GM18499 (cell line): Measurements from ENCODE around the gene ZNF559.
"Not testable (repeated sequence)": the region's sequence is repeated elsewhere in the genome, so short reads cannot be mapped to it uniquely, and the experiment has no call there.

Source experiments
- ATAC-seq: cut with Tn5 transposase; IDR thresholded peaks from one replicate; pipeline ENCODE4 v1.9.1; 2021; ENCODE audit warnings: moderate number of reproducible peaks; ENCODE audit not compliant: insufficient read depth, unreplicated experiment

The ZNF559 gene

GRCh38 chr19:9323919-9324583 lies at the start of gene ZNF559:
TSS of gene ZNF559 (plus strand) at chr19:9324179. CDS start at chr19:9338550, 14,371 bp downstream.
- ATAC-seq = peak; percentile 87

GRCh38 chr19:9283485-9283884 lies 40.5 kb upstream of the ZNF559 start:
- ATAC-seq = not testable (repeated sequence)

GRCh38 chr19:9289231-9289884 lies 34.6 kb upstream of the ZNF559 start:
- no peak for ATAC-seq

- ATAC-seq = no peak
Observed at GRCh38 chr19:9295411-9295849, 28.5 kb upstream of the ZNF559 start.

- ATAC-seq = no peak
Observed at GRCh38 chr19:9296336-9296735, 27.6 kb upstream of the ZNF559 start.

- ATAC-seq = no peak
Observed at GRCh38 chr19:9306443-9306842, 17.5 kb upstream of the ZNF559 start.

GRCh38 chr19:9308091-9308770 lies 15.7 kb upstream of the ZNF559 start:
- no peak for ATAC-seq

- ATAC-seq = peak; percentile 80
Observed at GRCh38 chr19:9309139-9309973, 14.6 kb upstream of the ZNF559 start, which contains the start of gene ZNF699. TSS of gene ZNF699 (minus strand) at chr19:9309838. CDS start at chr19:9305119, 4,719 bp downstream.

DNA sequence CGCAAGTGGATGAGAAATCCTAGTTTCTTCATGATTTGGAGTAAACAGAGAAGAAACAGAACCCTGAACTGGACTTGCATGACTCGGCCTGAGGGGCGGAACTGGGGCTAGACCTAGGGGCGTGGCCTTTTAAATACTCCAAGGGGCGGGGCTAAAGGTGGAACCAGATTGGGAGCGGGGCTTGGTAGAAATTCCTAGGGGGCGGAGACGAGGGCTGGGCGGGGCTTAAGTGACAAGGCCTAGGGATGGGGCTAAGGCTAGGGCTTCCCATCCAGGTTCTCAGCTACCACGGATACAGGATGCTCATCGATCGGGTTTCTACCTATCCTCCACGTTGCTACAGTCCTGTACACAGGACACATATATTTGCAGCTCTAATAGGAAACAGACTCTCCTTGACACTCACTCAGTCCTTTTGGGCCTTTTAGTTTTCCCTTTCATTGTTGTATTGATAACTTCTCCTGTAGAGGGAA lies 14.0 kb upstream of the ZNF559 start:
- peak; percentile 35 for ATAC-seq

DNA sequence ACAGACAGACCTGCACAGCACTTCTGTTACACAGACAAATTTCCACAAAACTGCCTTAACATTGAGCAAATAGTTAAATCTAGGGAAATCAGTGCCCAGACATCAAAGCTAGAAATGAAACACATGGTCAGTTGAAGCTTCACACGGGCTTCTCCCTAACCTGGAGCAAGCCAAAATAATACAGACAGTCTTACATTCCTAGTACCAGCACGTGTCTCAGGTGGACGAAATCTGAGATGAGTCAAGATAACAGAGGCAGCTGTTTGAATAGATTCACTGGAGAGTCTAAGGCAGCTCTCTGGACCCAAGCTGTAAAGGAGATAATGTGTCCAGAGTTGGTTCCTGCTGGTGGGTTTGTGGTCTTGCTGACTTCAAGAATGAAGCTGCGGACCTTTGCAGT lies 10.2 kb upstream of the ZNF559 start:
- no peak for ATAC-seq

GRCh38 chr19:9321338-9321737 lies 2.6 kb upstream of the ZNF559 start:
- ATAC-seq = no peak

- not testable (repeated sequence) for ATAC-seq
Observed at GRCh38 chr19:9321756-9322155, 2.2 kb upstream of the ZNF559 start.

DNA sequence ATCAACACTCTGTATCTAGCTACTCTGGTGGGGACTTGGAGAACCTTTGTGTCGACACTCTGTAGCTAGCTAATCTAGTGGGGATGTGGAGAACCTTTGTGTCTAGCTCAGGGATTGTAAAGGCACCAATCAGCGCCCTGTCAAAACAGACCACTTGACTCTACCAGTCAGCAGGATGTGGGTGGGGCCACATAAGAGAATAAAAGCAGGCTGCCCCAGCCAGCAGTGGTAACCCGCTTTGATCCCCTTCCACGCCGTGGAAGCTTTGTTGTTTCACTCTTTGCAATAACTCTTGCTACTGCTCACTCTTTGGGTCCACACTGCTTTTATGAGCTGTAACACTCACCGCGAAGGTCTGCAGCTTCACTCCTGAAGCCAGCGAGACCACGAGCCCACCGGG lies 1.8 kb upstream of the ZNF559 start:
- ATAC-seq = not testable (repeated sequence)

GRCh38 chr19:9323557-9323918 lies 441 bp upstream of the ZNF559 start:
- ATAC-seq = peak; percentile 5

- ATAC-seq = no peak
Observed at GRCh38 chr19:9324584-9324962, 594 bp downstream of the ZNF559 start.

GRCh38 chr19:9329999-9330398 lies 6.0 kb downstream of the ZNF559 start:
- no peak for ATAC-seq

DNA sequence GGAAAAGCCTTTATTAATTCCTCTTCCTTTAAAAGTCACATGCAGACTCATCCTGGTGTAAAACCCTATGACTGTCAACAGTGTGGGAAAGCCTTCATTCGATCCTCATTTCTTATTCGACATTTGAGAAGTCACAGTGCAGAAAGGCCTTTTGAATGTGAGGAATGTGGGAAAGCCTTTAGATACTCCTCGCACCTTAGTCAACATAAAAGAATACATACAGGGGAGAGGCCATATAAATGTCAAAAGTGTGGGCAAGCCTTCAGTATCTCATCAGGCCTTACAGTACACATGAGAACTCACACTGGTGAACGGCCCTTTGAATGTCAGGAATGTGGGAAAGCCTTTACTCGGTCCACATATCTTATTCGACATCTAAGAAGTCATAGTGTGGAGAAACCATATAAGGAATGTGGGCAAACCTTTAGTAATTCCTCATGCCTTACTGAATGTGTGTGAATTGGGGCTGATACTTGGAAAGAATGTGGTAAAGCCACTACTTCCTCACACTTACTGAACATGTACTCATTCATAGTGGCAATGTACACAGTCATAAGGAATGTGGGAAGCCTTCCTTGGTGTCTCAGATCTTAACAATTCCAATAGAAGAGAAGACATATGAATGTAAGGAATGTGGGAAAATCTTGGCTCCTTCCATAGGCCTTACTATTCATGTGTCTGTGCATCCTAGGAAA lies 18.8 kb downstream of the ZNF559 start:
- ATAC-seq = no peak

DNA sequence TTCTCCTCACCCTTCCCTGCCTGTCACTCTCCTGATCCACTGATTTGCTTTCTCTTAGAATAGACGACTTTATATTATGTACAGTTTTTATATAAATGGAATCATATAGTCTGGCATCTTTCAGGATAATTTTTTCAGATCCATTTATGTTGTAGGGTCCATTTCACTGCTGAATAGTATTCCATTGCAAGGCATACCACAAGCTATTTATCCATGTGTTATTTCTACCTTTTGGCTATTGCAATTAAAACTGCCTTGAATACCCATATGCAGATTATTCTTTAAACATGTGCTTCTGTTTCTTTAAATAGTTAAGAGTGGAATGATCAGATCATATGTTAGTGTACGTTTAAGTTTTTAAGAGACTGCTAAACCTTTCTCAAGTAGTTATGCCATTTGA lies 21.0 kb downstream of the ZNF559 start:
- no peak for ATAC-seq

- no peak for ATAC-seq
Observed at GRCh38 chr19:9348253-9348652, 24.3 kb downstream of the ZNF559 start.

GRCh38 chr19:9348671-9349070 lies 24.7 kb downstream of the ZNF559 start:
- ATAC-seq = no peak
